Stimulated activated CD8-positive, alpha-beta memory T cell treated with anti-CD3 and anti-CD28 coated beads, Interleukin-15, amount 100 ng/mL, for 48 hours (primary cell): ENCODE results near the gene SYTL1.

ENCODE experiments used
- DNase-seq, 2 donors: peaks; one replicate each; pipeline ENCODE4 v3.0.0-alpha.2; 2020; ENCODE audit warnings: low read depth in 2 of 2

Gene SYTL1

GRCh38 chr1:27348861-27349783 is 7.3 kb downstream of the SYTL1 start:
- no peak for DNase-seq

- no peak for DNase-seq
Observed at GRCh38 chr1:27349784-27350662, 8.2 kb downstream of the SYTL1 start.

- no peak for DNase-seq
Observed at GRCh38 chr1:27350663-27351540, 9.1 kb downstream of the SYTL1 start.

GRCh38 chr1:27351541-27352107 is 9.8 kb downstream of the SYTL1 start:
- no peak for DNase-seq

- DNase-seq, result no peak
Observed at GRCh38 chr1:27353166-27353565, 11.3 kb downstream of the SYTL1 start.

- DNase-seq, result no peak
Observed at GRCh38 chr1:27353629-27354028, 11.8 kb downstream of the SYTL1 start.

GRCh38 chr1:27355683-27356082 is 13.9 kb downstream of the SYTL1 start:
- DNase-seq, result no peak

GRCh38 chr1:27356277-27356618 is 14.4 kb downstream of the SYTL1 start:
- no peak for DNase-seq

GRCh38 chr1:27356619-27357280 is 14.9 kb downstream of the SYTL1 start:
- DNase-seq, result peak in 1 of 2 donors; percentile 41

- DNase-seq, result peak; percentile 65 to 68
Observed at GRCh38 chr1:27357281-27358037, 15.6 kb downstream of the SYTL1 start.

- no peak for DNase-seq
Observed at GRCh38 chr1:27358038-27358927, 16.5 kb downstream of the SYTL1 start.

GRCh38 chr1:27358928-27359313 is 17.1 kb downstream of the SYTL1 start:
- no peak for DNase-seq

- no peak for DNase-seq
Observed at GRCh38 chr1:27359822-27360158, 18.0 kb downstream of the SYTL1 start.

GRCh38 chr1:27360159-27361043 is 18.6 kb downstream of the SYTL1 start:
- DNase-seq, result no peak

- DNase-seq, result no peak
Observed at GRCh38 chr1:27361044-27361402, 19.2 kb downstream of the SYTL1 start.

- DNase-seq, result no peak
Observed at GRCh38 chr1:27361553-27361952, 19.7 kb downstream of the SYTL1 start.

GRCh38 chr1:27363766-27364695 is 22.2 kb downstream of the SYTL1 start:
- no peak for DNase-seq
